ENCODE measurements around the gene ANP32E.
A peak's percentile ranks its signal among the peaks of the same experiment; 100 is the strongest.
"Not testable (repeated sequence)": the region's sequence is repeated elsewhere in the genome, so short reads cannot be mapped to it uniquely, and the experiment has no call there.

Gene ANP32E

DNA sequence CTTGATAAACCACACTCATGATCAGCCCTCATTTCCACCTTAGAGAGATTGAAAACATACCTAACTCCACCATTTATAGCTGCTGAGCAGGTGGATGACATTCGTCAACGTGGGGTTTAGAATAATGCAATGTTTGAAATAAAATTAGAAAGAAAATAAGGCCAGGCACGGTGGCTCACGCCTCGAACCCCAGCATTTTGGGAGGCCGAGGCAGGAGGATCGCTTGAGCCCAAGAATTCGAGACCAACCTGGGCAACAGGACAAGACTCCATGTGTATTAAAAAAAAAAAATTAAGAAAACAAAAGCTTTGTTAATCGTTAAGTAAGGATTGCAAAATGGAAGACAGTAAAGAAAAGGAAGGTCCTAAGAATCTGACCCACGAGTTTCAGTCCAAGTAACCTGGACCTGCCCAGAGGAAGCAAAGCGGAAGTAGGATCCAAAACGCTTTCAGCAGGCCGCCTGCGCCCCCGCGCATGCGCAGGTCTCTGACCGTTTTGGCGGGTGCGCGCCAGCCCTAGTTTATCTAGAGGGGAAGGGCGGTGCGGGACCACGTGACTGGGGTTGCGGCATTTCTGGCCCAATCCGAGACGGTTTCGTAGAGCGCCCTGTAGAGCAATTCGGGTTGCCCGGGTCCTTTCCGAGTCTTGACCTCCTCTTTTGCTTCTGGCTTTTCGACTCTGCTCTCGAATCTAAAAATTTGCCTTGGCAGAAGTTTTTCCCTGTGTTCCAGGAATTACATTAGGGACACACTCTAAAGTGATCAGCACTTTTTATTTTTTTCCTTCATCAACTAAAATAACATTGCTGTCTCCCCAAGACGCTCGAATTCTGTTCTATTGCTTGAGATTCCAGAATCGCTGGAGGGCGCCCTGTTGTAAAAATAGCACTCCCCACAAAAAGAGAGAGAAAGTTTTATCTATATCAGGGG, 22.5 kb downstream of the ANP32E start:
- DNase-seq (ENCODE audit: low read depth, low spot score) = peak; percentile 75

DNA sequence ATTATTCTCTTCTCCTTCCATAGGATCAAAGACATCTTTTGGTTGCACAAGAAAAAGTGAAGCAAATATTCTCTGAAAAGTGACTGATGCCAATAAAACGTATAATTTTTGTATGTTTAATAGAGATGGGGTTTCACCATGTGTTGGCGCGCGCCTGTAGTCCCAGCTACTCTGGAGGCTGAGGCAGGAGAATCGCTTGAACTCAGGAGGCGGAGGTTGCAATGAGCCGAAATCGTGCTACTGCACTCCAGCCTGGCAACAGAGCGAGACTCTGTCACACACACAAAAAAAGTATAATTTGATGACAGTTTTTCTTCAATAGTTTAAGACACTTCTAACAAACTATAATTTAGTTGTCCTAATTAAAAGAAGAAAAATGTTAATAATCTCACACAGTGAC, 23.8 kb downstream of the ANP32E start:
- DNase-seq (ENCODE audit: low read depth, low spot score) = no peak

DNA sequence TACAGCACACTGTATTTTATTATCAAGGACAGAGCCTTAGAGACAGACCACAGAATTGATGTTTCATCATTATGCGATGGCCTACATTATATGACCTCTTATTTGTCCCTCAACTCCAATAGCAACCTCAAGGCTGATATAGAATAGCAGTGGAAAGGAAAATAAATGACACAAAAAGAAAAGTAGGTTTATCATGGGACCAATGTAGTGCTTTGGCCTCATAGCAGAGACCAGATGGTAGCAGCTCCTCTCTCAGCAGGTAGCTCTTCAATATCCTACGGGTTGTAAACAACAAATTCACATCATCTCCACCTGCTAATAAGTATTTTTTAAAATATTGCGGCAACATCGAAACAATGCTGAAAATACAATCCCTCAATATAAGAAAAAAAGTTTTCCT, 25.2 kb downstream of the ANP32E start:
- DNase-seq (ENCODE audit: low read depth, low spot score) = no peak

DNA sequence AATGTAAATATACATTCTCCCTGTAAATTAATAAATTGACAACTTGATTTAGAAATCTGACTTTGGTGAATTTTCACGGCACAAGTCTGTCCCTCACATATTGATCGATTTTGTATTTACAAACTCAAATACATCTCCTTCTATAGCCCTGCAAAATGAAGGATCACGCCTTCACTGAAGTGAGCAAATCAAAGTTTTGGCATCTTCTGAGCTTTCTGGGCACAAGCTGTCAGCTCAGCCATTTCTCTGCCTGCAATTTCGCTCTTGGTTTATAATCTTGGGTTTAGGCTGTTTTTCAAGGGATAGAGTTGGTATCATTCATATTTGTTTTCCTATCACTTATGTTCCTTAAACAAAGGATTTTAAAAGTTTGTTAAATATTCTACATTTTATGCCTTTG, 25.8 kb downstream of the ANP32E start:
- DNase-seq (ENCODE audit: low read depth, low spot score) = no peak

DNA sequence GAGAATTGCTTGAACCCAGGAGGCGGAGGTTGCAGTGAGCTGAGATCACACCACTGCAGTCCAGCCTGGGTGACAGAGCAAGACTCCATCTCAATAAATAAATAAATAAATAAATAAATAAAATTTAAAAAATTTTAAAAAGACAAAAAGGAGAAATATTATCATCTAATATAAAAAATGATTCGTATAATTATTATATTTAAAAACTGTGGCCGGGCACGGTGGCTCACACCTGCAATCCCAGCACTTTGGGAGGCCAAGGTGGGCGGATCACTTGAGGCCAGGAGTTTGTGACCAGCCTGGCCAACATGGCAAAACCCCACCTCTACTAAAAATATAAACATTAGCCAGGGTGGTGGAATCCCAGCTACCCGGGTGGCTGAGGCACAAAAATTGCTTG, 27.5 kb downstream of the ANP32E start:
- DNase-seq (ENCODE audit: low read depth, low spot score) = not testable (repeated sequence)

DNA sequence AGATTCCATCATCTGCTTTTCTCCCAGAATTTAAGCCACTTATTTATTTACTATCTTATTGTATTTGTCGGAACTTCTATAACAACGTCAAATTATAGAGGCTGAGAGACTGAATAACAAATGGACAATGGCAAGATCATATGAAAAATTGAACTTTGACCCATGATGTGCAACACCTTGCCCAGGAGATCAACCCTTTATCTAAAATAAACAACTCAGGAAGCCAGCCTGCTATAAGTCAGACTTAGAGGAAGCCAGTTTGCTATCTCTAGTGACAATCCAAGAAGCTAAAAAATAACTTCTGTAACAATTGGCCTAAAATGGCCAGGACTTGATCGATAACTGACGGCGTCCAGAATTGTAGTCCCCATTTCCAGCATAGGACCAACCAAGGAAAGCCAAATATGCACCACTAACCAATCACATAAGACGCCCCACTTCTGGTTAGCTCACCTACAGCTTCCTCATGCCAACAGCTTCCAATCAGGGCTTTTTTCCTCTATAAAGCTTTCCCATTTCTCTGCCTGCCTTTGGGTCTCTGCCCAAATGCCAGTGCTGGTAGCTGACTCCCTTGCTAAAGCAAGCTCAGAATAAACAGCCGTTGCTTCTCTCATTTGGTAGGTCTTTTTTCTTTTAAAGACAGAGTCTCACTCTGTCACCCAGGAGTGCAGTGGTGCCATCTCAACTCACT, 28.5 kb downstream of the ANP32E start:
- no peak for DNase-seq (ENCODE audit: low read depth, low spot score)

DNA sequence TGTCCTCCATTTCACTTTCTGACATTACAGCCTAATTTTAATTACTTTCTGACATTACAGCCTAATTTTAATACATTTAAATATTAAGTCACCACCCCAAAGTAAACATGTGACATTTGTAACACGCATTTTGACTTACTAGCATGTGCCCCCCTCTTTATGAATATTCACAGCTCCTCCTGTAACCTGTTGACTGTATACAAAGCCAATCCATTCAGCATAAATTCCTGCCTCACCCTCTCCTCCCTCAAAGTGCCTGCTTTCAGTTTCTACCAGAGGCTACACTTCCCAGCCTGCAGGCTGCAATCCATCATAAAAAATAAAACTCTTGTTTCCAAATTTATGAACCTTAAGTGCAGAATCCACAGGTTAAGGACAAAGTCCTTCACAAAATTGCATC, 39.5 kb downstream of the ANP32E start:
- DNase-seq (ENCODE audit: low read depth, low spot score) = no peak

DNA sequence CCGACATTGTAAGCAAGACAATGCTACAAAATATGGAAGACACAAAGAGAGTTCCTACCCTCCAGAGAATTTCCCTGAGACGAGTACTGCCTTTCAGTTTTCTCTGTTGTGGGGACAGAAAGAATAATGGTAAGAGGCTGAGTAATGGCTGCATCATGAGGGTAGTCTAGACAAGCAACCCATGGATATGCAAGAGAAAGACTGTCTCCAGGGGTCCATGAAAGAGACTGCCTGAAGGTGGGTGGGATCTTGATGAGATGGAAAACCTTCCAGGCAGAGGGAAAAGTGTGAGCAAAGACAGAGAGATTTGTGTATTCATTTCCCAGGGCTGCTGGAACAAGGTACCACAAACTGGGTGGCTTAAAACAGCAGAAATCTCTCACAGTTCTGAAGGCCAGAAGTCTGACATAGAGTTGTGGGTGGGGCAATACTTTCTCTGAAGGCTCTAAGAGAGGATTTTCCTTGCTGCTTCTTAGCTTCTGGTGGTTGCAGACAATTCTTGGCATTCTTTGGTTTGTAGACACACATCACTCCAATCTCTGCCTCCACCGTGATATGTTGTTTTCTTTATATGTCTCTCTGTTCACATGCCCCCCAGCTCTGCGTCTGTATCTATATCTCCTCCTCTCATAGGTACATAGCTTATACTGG, 41.4 kb downstream of the ANP32E start:
- no peak for DNase-seq (ENCODE audit: low read depth, low spot score)

DNA sequence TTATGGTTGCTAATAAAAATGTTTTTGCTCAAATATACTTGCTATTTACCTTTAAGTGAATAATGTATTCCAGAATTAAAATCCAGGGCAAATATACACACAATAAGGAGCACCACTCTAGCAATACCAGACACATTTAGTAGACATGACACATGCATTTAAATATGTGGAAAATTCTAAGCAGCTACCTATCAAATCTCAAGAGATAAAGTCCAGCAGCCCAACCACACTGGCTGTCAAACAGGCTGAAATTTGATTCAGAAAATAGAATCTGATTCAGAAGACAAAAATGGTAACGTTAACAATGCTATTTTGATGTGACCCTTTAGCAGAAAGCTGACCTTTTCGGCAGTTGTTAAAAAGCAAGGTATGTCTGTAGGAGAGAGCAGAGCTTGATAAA, 43.9 kb downstream of the ANP32E start:
- no peak for DNase-seq (ENCODE audit: low read depth, low spot score)

DNA sequence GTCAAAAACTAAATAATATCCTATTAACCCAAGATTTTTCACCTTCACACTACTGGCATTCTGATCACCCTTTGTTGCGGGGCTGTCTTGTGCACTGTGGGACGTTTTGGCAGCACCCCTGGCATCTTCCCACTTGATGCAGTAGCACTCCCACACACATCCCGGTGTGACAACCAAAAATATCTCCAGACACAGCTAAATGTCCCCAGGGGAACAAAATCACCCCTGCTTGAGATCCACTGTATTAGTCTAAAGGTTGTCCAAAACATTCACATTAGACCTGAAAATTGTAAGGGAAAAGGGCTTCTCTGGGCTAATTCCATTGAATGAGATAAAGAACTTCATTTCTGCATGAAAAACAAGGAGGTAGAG, 48.4 kb downstream of the ANP32E start:
- no peak for DNase-seq (ENCODE audit: low read depth, low spot score)

DNA sequence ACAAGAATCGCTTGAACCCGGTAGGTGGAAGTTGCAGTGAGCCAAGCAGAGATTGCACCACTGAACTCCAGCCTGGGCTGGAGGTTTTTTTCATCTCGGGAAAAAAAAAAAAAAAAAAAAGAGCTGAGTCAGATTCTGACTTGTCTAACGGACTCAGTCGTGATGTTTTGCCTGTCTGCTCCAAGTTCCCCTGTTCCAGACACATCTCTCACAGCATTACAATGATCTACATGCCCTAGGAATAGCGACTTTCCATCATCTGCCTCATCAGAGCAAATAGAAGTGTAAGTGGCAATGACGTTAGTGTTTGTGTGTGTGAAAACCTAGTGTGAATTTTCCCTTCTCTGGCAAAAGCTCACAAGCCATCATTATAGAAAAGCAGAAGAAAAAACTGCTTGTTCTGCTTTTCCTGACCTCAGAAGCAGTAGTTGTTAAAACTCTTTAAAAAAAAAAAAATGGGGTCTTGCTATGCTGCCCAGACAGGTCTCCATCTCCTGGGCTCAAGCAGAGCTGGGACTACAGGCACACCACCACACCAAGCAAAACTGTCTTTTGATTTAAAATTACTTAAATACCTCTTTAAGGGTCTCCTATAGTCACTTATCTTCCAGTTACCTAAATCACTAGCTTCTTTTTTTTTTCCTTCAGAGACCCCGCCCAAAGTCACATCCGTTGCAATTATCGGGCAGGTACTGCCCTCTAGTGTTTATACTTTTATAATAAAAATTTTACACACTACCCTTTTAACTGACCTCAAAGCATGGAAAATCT, 48.9 kb downstream of the ANP32E start:
- DNase-seq (ENCODE audit: low read depth, low spot score) = no peak

DNA sequence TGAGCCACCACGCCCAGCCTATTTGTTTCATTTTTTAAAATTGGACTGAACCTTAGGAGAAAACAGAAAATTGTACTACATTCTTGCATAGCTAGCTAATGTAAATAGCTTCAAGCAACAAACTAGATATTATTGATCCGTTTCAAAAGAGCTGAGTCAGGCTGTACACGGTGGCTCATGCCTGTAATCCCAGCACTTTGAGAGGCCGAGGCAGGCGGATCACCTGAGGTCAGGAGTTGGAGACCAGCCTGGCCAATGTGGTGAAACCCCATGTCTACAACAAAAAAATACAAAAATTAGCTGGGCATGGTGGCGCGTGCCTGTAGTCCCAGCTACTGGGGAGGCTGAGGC, 49.5 kb downstream of the ANP32E start:
- not testable (repeated sequence) for DNase-seq (ENCODE audit: low read depth, low spot score)

DNA sequence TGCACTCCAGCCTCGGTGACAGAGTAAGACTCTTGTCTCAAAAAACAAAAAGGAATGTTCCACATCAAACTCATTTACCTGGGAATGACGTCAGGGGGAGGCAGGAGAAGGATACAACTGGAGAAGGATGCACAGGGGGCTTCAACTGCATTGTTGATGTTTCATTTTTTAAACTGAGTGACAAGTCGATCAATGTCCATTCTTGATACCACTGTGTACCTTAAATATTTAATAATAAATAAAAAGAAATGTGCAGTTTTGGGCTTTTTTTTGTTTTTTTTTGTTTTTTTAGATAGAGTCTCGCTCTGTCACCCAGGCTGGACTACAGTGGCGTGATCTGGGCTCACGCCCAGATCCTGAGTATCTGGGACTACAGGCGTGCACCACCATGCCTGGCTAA, 50.4 kb downstream of the ANP32E start:
- DNase-seq (ENCODE audit: low read depth, low spot score) = no peak

DNA sequence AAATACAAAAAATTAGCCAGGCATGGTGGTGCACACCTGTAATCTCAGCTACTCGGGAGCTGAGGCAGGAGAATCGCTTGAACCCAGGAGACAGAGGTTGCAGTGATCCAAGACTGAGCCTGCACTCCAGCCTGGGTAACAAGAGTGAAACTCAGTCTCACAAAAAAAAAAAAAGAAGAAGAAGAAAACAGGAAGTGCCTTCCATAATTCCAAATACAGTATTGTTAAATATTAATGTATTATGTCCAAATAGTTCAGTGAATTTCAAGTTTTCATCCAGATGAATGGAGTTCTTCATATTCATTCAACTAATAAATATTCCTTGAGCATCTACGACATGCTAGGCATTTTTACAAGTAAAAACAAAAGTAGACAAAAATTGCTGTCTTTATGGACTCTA, 52.9 kb downstream of the ANP32E start:
- no peak for DNase-seq (ENCODE audit: low read depth, low spot score)

DNA sequence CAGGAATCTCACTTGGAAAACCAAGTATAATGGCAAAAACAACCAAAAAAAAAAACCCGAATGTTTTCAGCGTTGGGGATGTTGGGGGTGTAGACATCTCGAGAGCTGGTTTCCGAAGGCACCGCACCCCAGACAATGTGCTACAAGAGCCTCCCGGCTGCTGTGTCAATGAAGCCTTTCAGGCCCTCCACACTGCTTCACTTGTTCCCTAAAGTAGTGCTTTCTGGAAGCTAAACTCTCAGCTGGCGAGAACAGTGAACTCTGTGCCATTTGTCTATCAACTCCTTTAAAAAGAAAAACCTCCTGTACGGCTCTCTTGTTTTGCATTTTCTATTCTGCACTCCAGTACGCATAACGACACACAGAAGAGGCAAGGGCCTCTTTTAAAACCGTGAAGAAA, 53.7 kb downstream of the ANP32E start:
- no peak for DNase-seq (ENCODE audit: low read depth, low spot score)

DNA sequence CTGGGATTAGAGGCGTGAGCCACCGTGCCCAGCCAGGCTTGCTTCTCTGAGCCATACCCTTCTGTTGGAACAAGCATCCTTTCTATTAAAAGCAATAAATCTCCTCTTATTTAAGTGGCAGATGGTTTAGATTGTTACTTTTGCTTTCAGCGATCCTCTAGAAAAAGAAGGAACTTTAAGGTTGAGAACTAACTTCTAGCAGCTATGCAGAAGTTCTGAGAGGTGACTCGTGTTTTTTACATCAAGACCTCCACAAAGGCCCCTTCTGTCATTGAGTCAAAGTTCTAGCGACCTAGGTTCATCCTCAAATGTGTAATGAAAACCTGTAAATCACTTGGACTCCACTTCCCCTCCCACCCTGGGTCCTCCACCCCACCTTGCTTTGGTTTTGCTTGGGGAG, 55.4 kb downstream of the ANP32E start:
- DNase-seq (ENCODE audit: low read depth, low spot score) = no peak

DNA sequence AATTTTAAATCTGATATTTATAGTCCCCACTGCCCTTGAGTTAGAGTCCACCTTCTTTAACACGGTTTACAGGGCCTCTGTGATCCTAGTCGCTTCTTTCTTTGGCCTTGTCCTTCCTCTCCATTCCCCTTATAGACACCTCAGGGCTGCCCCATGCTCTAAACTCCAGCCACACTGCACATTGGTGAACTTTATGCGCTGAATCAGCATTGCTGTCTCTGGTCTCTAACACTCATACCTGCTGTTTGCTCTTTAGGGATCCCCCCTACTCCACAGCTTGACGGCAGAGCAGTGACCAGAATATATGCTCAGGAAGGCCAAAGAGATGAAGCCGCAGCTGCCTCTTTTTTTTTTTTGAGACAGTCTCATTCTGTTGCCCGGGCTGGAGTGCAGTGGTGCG, 56.0 kb downstream of the ANP32E start:
- no peak for DNase-seq (ENCODE audit: low read depth, low spot score)

DNA sequence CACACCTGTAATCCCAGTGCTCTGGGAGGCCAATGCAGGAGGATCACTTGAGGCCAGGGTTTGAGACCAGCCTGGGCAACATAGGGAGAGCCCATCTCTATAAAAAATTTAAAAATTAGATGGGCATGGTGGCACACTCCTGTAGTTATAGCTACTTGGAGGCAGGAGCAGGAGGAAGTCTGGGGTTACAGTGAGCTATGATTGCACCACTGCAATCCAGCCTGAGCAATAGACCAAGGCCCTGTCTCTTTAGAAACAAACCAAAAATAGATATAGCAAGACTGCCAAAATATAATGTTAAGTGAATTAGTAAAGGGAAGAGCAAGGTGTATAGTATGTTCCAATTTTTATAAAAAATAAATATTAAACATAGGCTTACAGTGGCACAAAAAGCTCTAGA, 57.4 kb downstream of the ANP32E start:
- no peak for DNase-seq (ENCODE audit: low read depth, low spot score)

DNA sequence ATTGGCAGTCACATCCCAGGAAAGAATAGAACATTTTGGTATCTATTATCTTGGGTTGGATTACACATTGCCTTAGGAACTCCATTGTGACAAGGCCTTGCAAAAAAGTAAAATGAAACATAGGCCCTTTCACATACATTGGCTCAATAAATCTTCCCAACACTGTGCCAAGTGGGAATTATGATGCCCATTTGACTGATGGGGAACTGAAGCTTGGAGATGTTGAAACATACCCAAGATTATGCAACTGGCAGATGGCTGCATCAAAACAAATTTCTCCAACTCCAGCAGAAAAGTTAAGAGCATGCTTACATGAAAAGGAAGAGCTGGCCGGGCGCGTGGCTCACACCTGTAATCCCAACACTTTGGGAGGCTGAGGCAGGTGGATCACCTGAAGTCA, 59.3 kb downstream of the ANP32E start:
- no peak for DNase-seq (ENCODE audit: low read depth, low spot score)

DNA sequence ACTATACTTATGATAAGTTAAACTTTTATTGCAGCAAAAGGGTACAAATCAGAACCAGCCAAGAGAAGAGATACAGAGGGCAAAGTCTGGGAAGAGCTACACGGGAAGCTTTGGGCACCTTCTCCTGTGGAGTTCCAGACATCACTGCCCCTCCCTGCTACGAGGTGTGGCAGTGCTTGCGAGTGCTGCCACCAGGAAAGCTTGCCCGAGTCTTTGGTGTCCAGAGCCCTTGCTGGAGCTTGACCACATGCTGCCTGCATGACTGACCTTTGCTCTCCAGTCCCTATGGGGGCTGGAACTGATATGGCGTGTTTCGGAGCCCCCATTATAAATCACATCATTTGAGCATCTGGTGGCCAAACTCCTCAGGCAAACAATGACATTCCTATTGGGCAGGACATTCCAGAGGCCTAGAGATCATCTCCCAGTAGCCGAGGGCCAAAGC, 62.7 kb downstream of the ANP32E start:
- DNase-seq (ENCODE audit: low read depth, low spot score) = no peak

DNA sequence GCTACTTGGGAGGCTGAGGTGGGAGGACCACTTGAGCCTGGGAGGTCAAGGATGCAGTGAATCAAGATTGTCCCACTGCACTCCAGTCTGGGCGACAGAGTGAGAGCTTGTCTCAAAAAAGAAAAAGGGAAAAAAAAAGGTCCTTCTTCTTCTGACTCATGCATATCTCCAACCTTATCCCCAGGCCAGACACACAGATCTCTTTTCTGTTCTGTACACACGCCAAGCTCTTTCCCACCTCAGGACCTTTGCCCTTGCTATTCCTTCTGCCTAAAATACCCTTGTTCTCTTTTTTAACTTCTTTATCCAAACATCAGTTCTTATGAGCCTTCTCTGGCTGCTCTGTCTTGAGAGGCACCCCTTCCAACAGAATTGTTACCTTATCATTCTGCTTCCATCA, 64.1 kb downstream of the ANP32E start:
- DNase-seq (ENCODE audit: low read depth, low spot score) = no peak
